ENCODE data around the gene TMEM98.

DNA sequence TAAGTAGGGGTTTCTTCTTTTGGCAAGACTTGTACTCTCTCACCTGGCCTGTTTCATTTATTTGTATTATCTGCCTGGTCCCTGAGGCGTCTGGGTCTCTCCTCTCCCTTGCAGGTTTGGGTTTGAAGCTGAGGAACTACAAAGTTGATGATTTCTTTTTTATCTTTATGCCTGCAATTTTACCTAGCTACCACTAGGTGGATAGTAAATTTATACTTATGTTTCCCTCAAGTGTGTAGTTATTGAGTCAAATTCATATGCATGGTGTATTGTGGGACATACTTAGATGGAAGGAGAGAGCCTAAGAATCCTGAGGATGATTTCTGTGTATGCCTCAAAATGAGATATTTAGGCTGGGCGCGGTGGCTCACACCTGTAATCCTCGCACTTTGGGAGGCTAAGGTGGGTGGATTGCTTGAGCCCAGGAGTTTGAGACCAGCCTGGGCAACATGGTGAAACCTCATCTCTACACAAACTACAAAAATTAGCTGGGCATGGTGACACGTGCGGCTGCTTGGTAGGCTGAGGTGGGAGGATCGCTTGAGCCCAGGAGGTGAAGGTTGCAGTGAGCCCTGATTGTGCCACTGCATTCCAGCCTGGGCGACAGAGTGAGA lies 13.6 kb downstream of the TMEM98 start:
- no peak for TF ChIP-seq POLR2A (IDR thresholded peaks at IDR 0.05)
- TF ChIP-seq, protein P1, sequence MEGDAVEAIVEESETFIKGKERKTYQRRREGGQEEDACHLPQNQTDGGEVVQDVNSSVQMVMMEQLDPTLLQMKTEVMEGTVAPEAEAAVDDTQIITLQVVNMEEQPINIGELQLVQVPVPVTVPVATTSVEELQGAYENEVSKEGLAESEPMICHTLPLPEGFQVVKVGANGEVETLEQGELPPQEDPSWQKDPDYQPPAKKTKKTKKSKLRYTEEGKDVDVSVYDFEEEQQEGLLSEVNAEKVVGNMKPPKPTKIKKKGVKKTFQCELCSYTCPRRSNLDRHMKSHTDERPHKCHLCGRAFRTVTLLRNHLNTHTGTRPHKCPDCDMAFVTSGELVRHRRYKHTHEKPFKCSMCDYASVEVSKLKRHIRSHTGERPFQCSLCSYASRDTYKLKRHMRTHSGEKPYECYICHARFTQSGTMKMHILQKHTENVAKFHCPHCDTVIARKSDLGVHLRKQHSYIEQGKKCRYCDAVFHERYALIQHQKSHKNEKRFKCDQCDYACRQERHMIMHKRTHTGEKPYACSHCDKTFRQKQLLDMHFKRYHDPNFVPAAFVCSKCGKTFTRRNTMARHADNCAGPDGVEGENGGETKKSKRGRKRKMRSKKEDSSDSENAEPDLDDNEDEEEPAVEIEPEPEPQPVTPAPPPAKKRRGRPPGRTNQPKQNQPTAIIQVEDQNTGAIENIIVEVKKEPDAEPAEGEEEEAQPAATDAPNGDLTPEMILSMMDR (IDR thresholded peaks at IDR 0.05 in 8 of 11, conservative IDR thresholded peaks at IDR 0.05 in 3 of 11): no peak

Data from spleen (tissue), 7 donors.